PC-9 (cell line): ENCODE measurements around the gene SPATS2L.

Experiments used
- CTCF ChIP-seq: fragments of 200-600 bp; sonication (generic); conservative IDR thresholded peaks from 2 replicates; pipeline ENCODE4 v1.6.1; 2017; ENCODE audit warnings: mixed run types, antibody characterized with exemption, mild to moderate bottlenecking, moderate library complexity
- EZH2 ChIP-seq: fragments of 200-600 bp; sonication (generic); IDR thresholded peaks from 2 replicates; pipeline ENCODE4 v1.8.0; 2017; ENCODE audit warnings: antibody characterized with exemption, low read depth

- TF ChIP-seq CTCF (no peak), EZH2 (no peak)
These were observed 60.7 kb downstream of the SPATS2L start for GRCh38 chr2:200367155-200367554.
